Testis (tissue), 3 donors: ENCODE data around the gene CDH24. TPM values are rescaled to one million over a fixed set of nuclear protein-coding genes. Genes with fewer than 3 reads are reported as not detected.
A peak's percentile ranks its signal among the peaks of the same experiment; 100 is the strongest.

ENCODE experiments used
- DNase-seq: peaks from one replicate; pipeline ENCODE4 v3.0.0-alpha.2; 2019
- H3K27ac ChIP-seq, 2 donors: fragments of 200-600 bp; sonication (generic); one replicate each; pipeline ENCODE4 v1.5.1; 2019
- H3K27me3 ChIP-seq: fragments of 200-600 bp; sonication (generic); one replicate; pipeline ENCODE4 v1.5.1; 2019
- H3K36me3 ChIP-seq: fragments of 200-600 bp; sonication (generic); one replicate; pipeline ENCODE4 v1.5.1; 2017; ENCODE audit warnings: low read depth; ENCODE audit errors: missing control alignments
- H3K4me1 ChIP-seq: fragments of 200-600 bp; sonication (generic); one replicate; pipeline ENCODE4 v1.5.1; 2019
- H3K4me3 ChIP-seq, 2 donors: fragments of 200-600 bp; sonication (generic); one replicate each; pipeline ENCODE4 v1.5.1; 2017 to 2019
- H3K9me3 ChIP-seq: fragments of 200-600 bp; sonication (generic); one replicate; pipeline ENCODE4 v1.5.1; 2017
- CTCF ChIP-seq, 3 experiments: fragments of 450-650 bp in 2 of 3; fragments of 200-600 bp in 1 of 3; sonication (generic) in 1 of 3; IDR thresholded peaks; one replicate each; pipeline ENCODE4 v1.5.1; 2016 to 2019; ENCODE audit warnings: antibody characterized with exemption in 3 of 3, mild to moderate bottlenecking in 2 of 3, moderate library complexity in 1 of 3
- POLR2A ChIP-seq: fragments of 450-650 bp; IDR thresholded peaks from one replicate; pipeline ENCODE4 v1.6.1; 2017; ENCODE audit warnings: antibody characterized with exemption, mild to moderate bottlenecking, moderate library complexity
- WGBS, 2 donors: methylation state at CpG; one replicate each; pipeline ENCODE4 v1.1.5; 2018; 5-methylcytosine and 5-hydroxymethylcytosine counted together
- intact Hi-C: fragments of 100-400 bp; cut with DNase I; formaldehyde crosslinking; loops from one replicate; pipeline ENCODE4 v1.15.1; 2023; ENCODE audit warnings: low total_unique reads
- polyA plus RNA-seq: library from polyadenylated mRNA; stranded (reverse); fragments of 350-450 nt; fragmentation: Illumina TruSeq; extraction: RNeasy Lipid Tissue Mini Kit (QIAGEN cat#74804); gene quantifications from one replicate; pipeline ENCODE4 v1.2.3, GENCODE V29; 2014; ENCODE audit warnings: low read depth, low replicate concordance; ENCODE audit not compliant: insufficient read depth
- total RNA-seq, 2 donors: library from RNA; depleted of rRNA; stranded (reverse); fragments of >200 nt; gene quantifications; one replicate each; pipeline ENCODE4 v1.2.3, GENCODE V29; 2016

The CDH24 gene
- total and polyA plus RNA-seq, 3 donors from 2014 or later, result 3.9 to 10.2 (median 10.2) TPM

- no peaks in the 10 kb centered on the region for H3K36me3 ChIP-seq
- peak overlapping the region; percentile 71 to 97 for H3K4me3 ChIP-seq
- no peak for TF ChIP-seq POLR2A
- TF ChIP-seq CTCF (IDR thresholded peaks at IDR 0.05), result no peak
- H3K9me3 ChIP-seq, result no peaks in the 10 kb centered on the region
- peak overlapping the region; percentile 94 to 95 for H3K27ac ChIP-seq
- 41 to 53% methylated on average over 14 of the region's 14 CpGs for WGBS, 2 donors
- peaks cover 7% of the 10 kb centered on the region for H3K4me1 ChIP-seq
- intact Hi-C loops, result no loop called here
- H3K27me3 ChIP-seq, result no peaks in the 10 kb centered on the region
- no peak for DNase-seq
Measured at GRCh38 chr14:23035303-23036144, 21.8 kb downstream of the CDH24 start.

DNA sequence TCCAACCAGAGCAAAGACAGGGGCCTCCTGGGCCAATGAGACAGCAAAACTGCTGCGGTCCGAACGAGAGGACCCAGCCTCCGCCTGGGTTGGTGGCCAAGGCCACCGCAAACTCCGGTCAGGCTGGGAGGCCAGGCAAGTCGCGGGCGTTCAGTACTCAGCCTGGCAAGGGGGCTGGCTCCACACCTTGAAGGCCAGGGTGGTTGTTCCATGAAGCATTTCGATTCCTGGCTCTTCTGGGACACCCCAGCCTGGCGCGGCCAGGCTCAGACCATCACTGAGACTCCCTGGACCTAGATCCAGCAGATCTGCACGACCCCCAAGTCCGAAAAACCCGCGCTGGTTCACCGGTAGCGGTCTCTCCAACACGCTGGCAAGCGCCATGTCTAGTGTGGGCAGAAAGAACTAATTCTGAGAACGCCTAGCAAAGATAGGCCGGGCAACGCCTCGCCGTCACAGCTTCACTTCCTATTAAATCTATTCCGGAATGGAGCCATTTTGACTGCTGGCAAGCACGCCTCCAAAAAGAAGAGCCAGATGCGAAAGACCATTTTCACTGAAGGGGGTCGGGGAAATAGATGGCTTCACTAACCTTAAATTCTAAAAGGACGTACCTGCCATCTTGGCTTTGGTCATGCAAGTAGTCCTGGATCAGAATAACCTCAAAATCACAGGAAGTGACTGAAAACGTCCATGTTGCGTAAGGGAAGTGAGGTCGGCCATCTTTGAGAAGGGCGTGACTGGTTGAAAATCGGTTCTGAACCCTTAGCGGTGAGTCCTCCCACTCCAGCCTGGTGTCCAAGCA is 22.6 kb downstream of the CDH24 start, which contains the start of gene PSMB5:
PSMB5 (minus strand) TSS at position 403 of the 805 bp plus-strand sequence; CDS start at position 384, 19 bp downstream.
- WGBS, 2 donors, result 0 to 1% methylated on average over 16 to 36 of the region's 36 CpGs
- DNase-seq, result peak; percentile 97
- no peaks in the 10 kb centered on the region for H3K36me3 ChIP-seq
- peak within 1 kb of the TSS; percentile 94 to 95 for H3K27ac ChIP-seq
- intact Hi-C loops, result no loop called here
- no peaks in the 10 kb centered on the region for H3K9me3 ChIP-seq
- peaks cover 7% of the 10 kb centered on the region for H3K4me1 ChIP-seq
- TF ChIP-seq CTCF (IDR thresholded peaks at IDR 0.05) (peak in 2 of 3 experiments; percentile 18 to 20), POLR2A (no peak)
- peak within 1 kb of the TSS; percentile 71 to 97 for H3K4me3 ChIP-seq
- no peaks in the 10 kb centered on the region for H3K27me3 ChIP-seq

DNA sequence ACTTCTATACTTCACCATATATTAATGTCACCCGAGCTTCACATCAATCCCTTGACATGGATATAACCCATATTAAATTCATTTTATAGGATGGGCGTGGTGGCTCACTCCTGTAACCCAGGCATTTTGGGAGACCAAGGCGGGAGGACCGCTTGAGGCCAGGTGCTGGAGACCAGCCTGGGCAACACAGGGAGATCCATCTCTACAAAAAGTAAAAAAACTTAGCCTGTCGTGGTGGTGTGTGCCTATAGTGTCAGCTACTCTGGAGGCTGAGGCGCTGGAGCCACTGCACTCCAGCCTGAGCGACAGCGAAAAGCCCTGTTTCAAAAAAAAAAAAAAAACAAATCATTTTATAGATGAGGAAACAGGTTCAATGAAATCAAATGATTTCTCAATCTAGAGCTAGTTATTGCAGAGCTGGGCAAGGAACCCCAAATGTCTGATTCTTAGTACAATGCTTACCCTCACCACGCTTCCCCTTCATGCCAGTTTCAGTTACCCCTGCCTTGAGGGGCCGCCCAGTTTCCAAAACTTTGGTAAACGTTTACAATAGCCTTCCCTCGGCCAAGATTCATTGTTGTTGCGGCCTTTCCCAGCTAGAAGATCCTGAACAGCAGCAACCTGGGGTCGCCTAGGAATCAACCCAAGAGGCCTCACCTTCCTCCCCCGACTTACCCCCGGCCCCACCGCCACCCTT is 23.4 kb downstream of the CDH24 start:
- intact Hi-C loops, result no loop called here
- DNase-seq, result no peak
- Histone ChIP-seq H3K4me3 (peak overlapping the region; percentile 71 to 97), H3K36me3 (no peaks in the 10 kb centered on the region), H3K27ac (peak overlapping the region; percentile 94 to 95), H3K4me1 (peaks cover 7% of the 10 kb centered on the region), H3K9me3 (no peaks in the 10 kb centered on the region), H3K27me3 (no peaks in the 10 kb centered on the region)
- TF ChIP-seq CTCF (IDR thresholded peaks at IDR 0.05) (no peak), POLR2A (no peak)
- 22 to 29% methylated on average over 17 of the region's 17 CpGs for WGBS, 2 donors

GRCh38 chr14:23033251-23033727 is 24.0 kb downstream of the CDH24 start:
- H3K4me1 ChIP-seq, result peaks cover 7% of the 10 kb centered on the region
- no peak for TF ChIP-seq POLR2A
- TF ChIP-seq CTCF (IDR thresholded peaks at IDR 0.05), result no peak
- no peaks in the 10 kb centered on the region for H3K9me3 ChIP-seq
- intact Hi-C loops, result no loop called here
- H3K27ac ChIP-seq, result no peak overlapping the region
- no peak for DNase-seq
- 61 to 74% methylated on average over 10 of the region's 10 CpGs for WGBS, 2 donors
- no peak overlapping the region for H3K4me3 ChIP-seq
- no peaks in the 10 kb centered on the region for H3K36me3 ChIP-seq
- H3K27me3 ChIP-seq, result no peaks in the 10 kb centered on the region
